Activated T-helper 1 cell treated with Interleukin-2 at 50 U/mL for 16 hours (primary cell): ENCODE data around the gene GNMT.
A peak's percentile ranks its signal among the peaks of the same experiment; 100 is the strongest.

Experiments
- DNase-seq: peaks from one replicate; pipeline ENCODE4 v3.0.0-alpha.2; 2020; ENCODE audit warnings: low read depth

GNMT gene

GRCh38 chr6:42960243-42961019 is at the start of gene GNMT:
TSS of gene GNMT (plus strand) at chr6:42960754. CDS start at chr6:42960768, 14 bp downstream.
- peak; percentile 27 for DNase-seq

GRCh38 chr6:42911171-42912021 is 49.2 kb upstream of the GNMT start:
- no peak for DNase-seq

GRCh38 chr6:42914546-42914945 is 46.0 kb upstream of the GNMT start:
- DNase-seq, result no peak

GRCh38 chr6:42915732-42916131 is 44.8 kb upstream of the GNMT start, which contains the start of gene PTCRA:
TSS of gene PTCRA (plus strand) at chr6:42916053. CDS start at chr6:42916070, 17 bp downstream.
- no peak for DNase-seq

GRCh38 chr6:42916288-42916687 is 44.3 kb upstream of the GNMT start:
- no peak for DNase-seq

- DNase-seq, result no peak
Observed at GRCh38 chr6:42921801-42922200, 38.8 kb upstream of the GNMT start.

- no peak for DNase-seq
Observed at GRCh38 chr6:42923666-42924065, 36.9 kb upstream of the GNMT start.

- DNase-seq, result no peak
Observed at GRCh38 chr6:42925248-42925857, 35.2 kb upstream of the GNMT start.

GRCh38 chr6:42928986-42929820 is 31.4 kb upstream of the GNMT start, which contains the start of gene CNPY3:
TSS of gene CNPY3 (plus strand) at chr6:42929480. CDS start at chr6:42929571, 91 bp downstream.
- DNase-seq, result peak; percentile 90

- peak; percentile 27 for DNase-seq
Observed at GRCh38 chr6:42929821-42930360, 30.7 kb upstream of the GNMT start.

GRCh38 chr6:42932412-42932811 is 28.1 kb upstream of the GNMT start:
- no peak for DNase-seq

- DNase-seq, result no peak
Observed at GRCh38 chr6:42933205-42933604, 27.3 kb upstream of the GNMT start.

- DNase-seq, result no peak
Observed at GRCh38 chr6:42935322-42935721, 25.2 kb upstream of the GNMT start.

- no peak for DNase-seq
Observed at GRCh38 chr6:42936398-42936797, 24.2 kb upstream of the GNMT start.

- no peak for DNase-seq
Observed at GRCh38 chr6:42937548-42938427, 22.8 kb upstream of the GNMT start.

- no peak for DNase-seq
Observed at GRCh38 chr6:42938428-42938796, 22.1 kb upstream of the GNMT start.

GRCh38 chr6:42938987-42939809 is 21.4 kb upstream of the GNMT start:
- DNase-seq, result no peak

GRCh38 chr6:42939810-42940167 is 20.8 kb upstream of the GNMT start:
- DNase-seq, result no peak

- DNase-seq, result no peak
Observed at GRCh38 chr6:42940493-42941045, 20.0 kb upstream of the GNMT start.
